Measurements from ENCODE around the gene RCSD1. TPM values are rescaled to one million over a fixed set of nuclear protein-coding genes. Genes with fewer than 3 reads are reported as not detected.

The RCSD1 gene
- total RNA-seq, 1 experiment from 2014 or later = 0.16 TPM

DNA sequence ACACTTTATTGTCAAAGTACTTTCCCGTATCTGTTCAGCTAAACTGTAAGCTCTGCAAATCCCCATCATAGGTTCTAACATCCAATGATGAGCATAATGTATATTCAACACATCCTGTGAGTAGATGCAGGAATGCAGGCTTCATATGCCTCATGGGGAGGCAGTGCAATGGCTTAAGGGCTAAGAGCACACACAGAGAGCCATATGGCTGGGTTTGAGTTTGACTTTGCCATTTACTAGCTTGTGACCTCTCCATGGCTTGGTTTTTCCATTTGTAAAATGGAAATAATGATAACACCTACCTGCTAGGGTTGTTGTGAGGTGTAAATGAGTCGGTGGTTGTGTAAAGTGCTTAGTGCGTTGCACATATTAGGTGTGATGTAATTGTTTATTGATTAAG, 13.4 kb downstream of the RCSD1 start:
- ChIA-PET POLR2A (interaction anchor here (0.9 kb wide), 1 partner anchor 20 kb away, joined by 3 read pairs; no protein-coding TSS in a partner anchor), CTCF (interaction anchor here (1.1 kb wide), 1 partner anchor 45 kb away, joined by 4 read pairs; no protein-coding TSS in a partner anchor)
- intact Hi-C loops (cut with micrococcal nuclease) = no loop called here
- Mint-ChIP-seq H3K36me3 (ENCODE audit: insufficient read depth, unreplicated experiment) (no peaks in the 10 kb centered on the region), H3K9me3 (ENCODE audit: unreplicated experiment) (no peaks in the 10 kb centered on the region), H3K4me3 (ENCODE audit: unreplicated experiment) (no peak overlapping the region), H3K4me1 (ENCODE audit: insufficient read depth, unreplicated experiment) (no peaks in the 10 kb centered on the region), H3K27me3 (ENCODE audit: insufficient read depth, unreplicated experiment) (no peaks in the 10 kb centered on the region), H3K27ac (ENCODE audit: low read depth, unreplicated experiment) (no peak overlapping the region)
- DNase-seq (ENCODE audit: unreplicated experiment) = no peak
- BruUV-seq (replicated peaks) = no TSS peak
- TF ChIP-seq, protein P1, sequence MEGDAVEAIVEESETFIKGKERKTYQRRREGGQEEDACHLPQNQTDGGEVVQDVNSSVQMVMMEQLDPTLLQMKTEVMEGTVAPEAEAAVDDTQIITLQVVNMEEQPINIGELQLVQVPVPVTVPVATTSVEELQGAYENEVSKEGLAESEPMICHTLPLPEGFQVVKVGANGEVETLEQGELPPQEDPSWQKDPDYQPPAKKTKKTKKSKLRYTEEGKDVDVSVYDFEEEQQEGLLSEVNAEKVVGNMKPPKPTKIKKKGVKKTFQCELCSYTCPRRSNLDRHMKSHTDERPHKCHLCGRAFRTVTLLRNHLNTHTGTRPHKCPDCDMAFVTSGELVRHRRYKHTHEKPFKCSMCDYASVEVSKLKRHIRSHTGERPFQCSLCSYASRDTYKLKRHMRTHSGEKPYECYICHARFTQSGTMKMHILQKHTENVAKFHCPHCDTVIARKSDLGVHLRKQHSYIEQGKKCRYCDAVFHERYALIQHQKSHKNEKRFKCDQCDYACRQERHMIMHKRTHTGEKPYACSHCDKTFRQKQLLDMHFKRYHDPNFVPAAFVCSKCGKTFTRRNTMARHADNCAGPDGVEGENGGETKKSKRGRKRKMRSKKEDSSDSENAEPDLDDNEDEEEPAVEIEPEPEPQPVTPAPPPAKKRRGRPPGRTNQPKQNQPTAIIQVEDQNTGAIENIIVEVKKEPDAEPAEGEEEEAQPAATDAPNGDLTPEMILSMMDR (IDR thresholded peaks at IDR 0.05; ENCODE audit: unreplicated experiment) = no peak

DNA sequence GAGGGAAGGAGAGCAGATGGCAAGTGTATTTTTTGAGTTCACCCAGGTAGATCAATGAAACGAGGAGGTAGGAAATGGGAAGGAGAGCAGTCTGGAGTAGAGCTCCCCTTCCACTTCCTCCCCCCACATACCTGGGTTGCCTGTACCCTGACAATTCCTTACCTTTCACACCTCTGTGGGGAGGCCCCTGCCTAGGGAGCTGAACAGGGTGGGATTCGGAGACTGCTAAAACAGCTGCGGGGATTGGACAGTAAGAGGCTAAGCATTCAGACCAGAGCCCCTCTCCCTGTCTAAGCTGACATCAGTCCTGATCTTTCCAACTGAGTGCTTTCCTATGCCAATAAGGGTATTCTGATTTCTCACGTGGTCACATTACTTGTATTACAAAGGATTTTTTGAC, 14.5 kb downstream of the RCSD1 start:
- ChIA-PET CTCF (interaction anchor here (0.6 to 0.7 kb wide), 2 partner anchors 16 to 58 kb away, joined by 3 to 5 read pairs; no protein-coding TSS in a partner anchor), POLR2A (interaction anchor here (1.1 kb wide), 1 partner anchor 42 kb away, joined by 3 read pairs; no protein-coding TSS in a partner anchor)
- no peaks in the 10 kb centered on the region for H3K9me3 Mint-ChIP-seq (ENCODE audit: unreplicated experiment)
- BruUV-seq (replicated peaks) = no TSS peak
- no peak overlapping the region for H3K27ac Mint-ChIP-seq (ENCODE audit: low read depth, unreplicated experiment)
- TF ChIP-seq, protein P1 (IDR thresholded peaks at IDR 0.05; ENCODE audit: unreplicated experiment) = no peak
- no peaks in the 10 kb centered on the region for H3K27me3 Mint-ChIP-seq (ENCODE audit: insufficient read depth, unreplicated experiment)
- intact Hi-C loops (cut with micrococcal nuclease) = no loop called here
- no peak overlapping the region for H3K4me3 Mint-ChIP-seq (ENCODE audit: unreplicated experiment)
- H3K4me1 Mint-ChIP-seq (ENCODE audit: insufficient read depth, unreplicated experiment) = no peaks in the 10 kb centered on the region
- no peak for DNase-seq (ENCODE audit: unreplicated experiment)
- H3K36me3 Mint-ChIP-seq (ENCODE audit: insufficient read depth, unreplicated experiment) = no peaks in the 10 kb centered on the region

DNA sequence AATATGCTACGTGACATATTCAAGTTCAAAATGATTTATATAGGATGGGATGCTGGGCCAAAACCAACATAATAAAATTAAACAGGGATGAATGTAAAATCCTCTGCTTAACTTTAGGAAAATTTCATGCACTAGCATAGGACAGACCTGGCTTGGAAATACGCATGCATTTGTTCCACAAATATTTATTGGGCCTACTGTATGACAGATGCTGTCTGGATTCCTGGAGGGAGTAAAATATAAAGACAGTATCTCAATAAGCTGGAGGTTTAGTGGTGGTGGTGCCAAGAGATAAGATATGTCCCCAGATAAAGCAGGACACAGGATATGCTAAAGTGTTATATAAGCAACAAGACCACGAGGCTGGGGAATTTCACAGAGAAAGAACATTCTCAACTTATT, 15.1 kb downstream of the RCSD1 start:
- Mint-ChIP-seq H3K27me3 (ENCODE audit: insufficient read depth, unreplicated experiment) (no peaks in the 10 kb centered on the region), H3K4me1 (ENCODE audit: insufficient read depth, unreplicated experiment) (no peaks in the 10 kb centered on the region), H3K27ac (ENCODE audit: low read depth, unreplicated experiment) (no peak overlapping the region), H3K9me3 (ENCODE audit: unreplicated experiment) (no peaks in the 10 kb centered on the region), H3K4me3 (ENCODE audit: unreplicated experiment) (no peak overlapping the region), H3K36me3 (ENCODE audit: insufficient read depth, unreplicated experiment) (no peaks in the 10 kb centered on the region)
- TF ChIP-seq, protein P1 (IDR thresholded peaks at IDR 0.05; ENCODE audit: unreplicated experiment) = no peak
- CTCF ChIA-PET = interaction anchor here (0.6 to 1.4 kb wide), 2 partner anchors 16 to 43 kb away, joined by 4 to 5 read pairs; no protein-coding TSS in a partner anchor
- BruUV-seq (replicated peaks) = no TSS peak
- intact Hi-C loops (cut with micrococcal nuclease) = no loop called here
- POLR2A ChIA-PET = interaction anchor here (1.1 kb wide), 1 partner anchor 41 kb away, joined by 3 read pairs; no protein-coding TSS in a partner anchor
- DNase-seq (ENCODE audit: unreplicated experiment) = no peak

DNA sequence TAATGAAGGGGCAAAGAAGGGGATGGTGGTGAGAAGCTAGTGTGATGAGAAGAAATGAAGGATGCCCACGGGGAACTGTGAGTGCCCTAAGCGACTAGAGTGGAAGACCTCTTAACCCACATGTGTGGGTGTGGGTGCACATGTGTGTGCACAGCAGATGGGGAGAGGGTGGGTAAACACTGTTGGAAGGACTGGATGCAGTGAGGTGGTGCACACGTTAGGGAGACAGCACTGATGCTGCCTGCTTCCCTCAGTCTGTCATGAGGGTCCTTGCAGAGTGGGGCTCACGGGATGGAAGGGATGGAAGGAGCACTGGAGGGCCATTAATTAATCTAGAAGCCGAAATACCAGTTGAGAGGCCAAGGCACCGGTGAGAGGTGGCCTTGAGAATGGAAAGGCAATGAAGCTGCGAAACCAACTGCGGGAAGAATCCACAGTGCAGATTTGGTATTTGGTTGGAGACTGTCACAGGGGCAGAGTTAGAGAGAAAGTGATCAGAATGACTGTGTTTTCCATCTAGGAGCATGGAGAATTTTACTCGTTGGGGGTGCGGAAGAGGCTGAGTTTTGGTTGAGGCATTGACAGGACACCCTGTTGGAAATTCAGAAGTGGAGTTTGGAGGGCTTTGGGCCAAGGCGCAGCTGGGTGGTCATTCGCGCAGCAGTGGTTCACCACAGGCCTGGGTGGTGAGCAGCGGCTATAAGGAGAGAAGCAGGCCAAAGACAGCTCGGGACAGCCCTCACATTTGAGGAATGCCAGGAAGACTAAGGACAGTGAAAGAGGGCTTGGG, 15.8 kb downstream of the RCSD1 start:
- intact Hi-C loops (cut with micrococcal nuclease) = no loop called here
- POLR2A ChIA-PET = no interaction called here
- Mint-ChIP-seq H3K9me3 (ENCODE audit: unreplicated experiment) (no peaks in the 10 kb centered on the region), H3K27me3 (ENCODE audit: insufficient read depth, unreplicated experiment) (no peaks in the 10 kb centered on the region), H3K27ac (ENCODE audit: low read depth, unreplicated experiment) (no peak overlapping the region), H3K4me3 (ENCODE audit: unreplicated experiment) (no peak overlapping the region), H3K4me1 (ENCODE audit: insufficient read depth, unreplicated experiment) (no peaks in the 10 kb centered on the region), H3K36me3 (ENCODE audit: insufficient read depth, unreplicated experiment) (no peaks in the 10 kb centered on the region)
- no peak for DNase-seq (ENCODE audit: unreplicated experiment)
- CTCF ChIA-PET = interaction anchor here (0.7 to 1.4 kb wide), 4 partner anchors 15 to 51 kb away, joined by 3 to 4 read pairs (median 3); no protein-coding TSS in a partner anchor
- no TSS peak for BruUV-seq (replicated peaks)
- TF ChIP-seq, protein P1 (IDR thresholded peaks at IDR 0.05; ENCODE audit: unreplicated experiment) = no peak

Data from MCF 10A (cell line).